HEK293T (cell line): Measurements from ENCODE around the gene PRSS57.

Source experiments
- ARNT ChIP-seq: fragments of 450-650 bp; IDR thresholded peaks from 2 replicates; pipeline ENCODE4 v1.6.1; 2017; ENCODE audit warnings: mild to moderate bottlenecking
- CTBP1 ChIP-seq: fragments of 450-650 bp; IDR thresholded peaks from 2 replicates; pipeline ENCODE4 v1.6.1; 2016; ENCODE audit warnings: borderline replicate concordance
- ELF4 ChIP-seq: fragments of 450-650 bp; IDR thresholded peaks from 2 replicates; pipeline ENCODE4 v1.6.1; 2017; ENCODE audit warnings: antibody characterized with exemption
- FOXM1 ChIP-seq: fragments of 450-650 bp; IDR thresholded peaks from 2 replicates; pipeline ENCODE4 v1.6.1; 2017; ENCODE audit warnings: mild to moderate bottlenecking, borderline replicate concordance
- HDGF ChIP-seq: fragments of 450-650 bp; IDR thresholded peaks from 2 replicates; pipeline ENCODE4 v1.6.1; 2017; ENCODE audit warnings: antibody characterized with exemption, borderline replicate concordance
- L3MBTL2 ChIP-seq: fragments of 450-650 bp; conservative IDR thresholded peaks from 2 replicates; pipeline ENCODE4 v1.6.1; 2016; ENCODE audit warnings: mild to moderate bottlenecking
- LEF1 ChIP-seq: fragments of 450-650 bp; IDR thresholded peaks from 2 replicates; pipeline ENCODE4 v1.6.1; 2017; ENCODE audit warnings: mild to moderate bottlenecking, borderline replicate concordance
- PKNOX1 ChIP-seq: fragments of 450-650 bp; IDR thresholded peaks from 2 replicates; pipeline ENCODE4 v1.6.1; 2016
- SP1 ChIP-seq: fragments of 450-650 bp; IDR thresholded peaks from 2 replicates; pipeline ENCODE4 v1.6.1; 2017
- ZNF384 ChIP-seq: fragments of 450-650 bp; IDR thresholded peaks from 2 replicates; pipeline ENCODE4 v1.6.1; 2016

GRCh38 chr19:647566-648284 lies 47.5 kb downstream of the PRSS57 start:
- TF ChIP-seq SP1 (no peak), ARNT (no peak), FOXM1 (no peak), ZNF384 (no peak), LEF1 (no peak), L3MBTL2 (no peak), CTBP1 (no peak), HDGF (no peak), ELF4 (no peak), PKNOX1 (no peak)
